Endothelial cell of umbilical vein (primary cell): ENCODE measurements around the gene TMEM266.

ENCODE experiments used
- CTCF ChIP-seq, 2 donors: IDR thresholded peaks; 1 replicate in 1 of 2; 2 replicates in 1 of 2; pipeline ENCODE4 v1.5.1; 2011; ENCODE audit warnings: low read length in 2 of 2, mild to moderate bottlenecking in 2 of 2, moderate library complexity in 2 of 2, control low read depth in 1 of 2, inconsistent platforms in 1 of 2, low read depth in 1 of 2; ENCODE audit not compliant: insufficient read depth in 1 of 2; ENCODE audit errors: extremely low read depth in 1 of 2
- EZH2 ChIP-seq: IDR thresholded peaks from 2 replicates; pipeline ENCODE4 v1.6.1; 2012; ENCODE audit warnings: borderline replicate concordance, low read depth, mild to moderate bottlenecking, moderate library complexity, low read length, inconsistent platforms; ENCODE audit not compliant: severe bottlenecking
- FOS ChIP-seq: IDR thresholded peaks from 2 replicates; pipeline ENCODE4 v1.6.1; 2011; ENCODE audit warnings: mild to moderate bottlenecking, low read length, moderate library complexity, borderline replicate concordance; ENCODE audit not compliant: insufficient read depth
- GATA2 ChIP-seq: IDR thresholded peaks from 2 replicates; pipeline ENCODE4 v1.7.0; 2011; ENCODE audit warnings: low read depth, mild to moderate bottlenecking, moderate library complexity, mixed read lengths, low read length; ENCODE audit not compliant: insufficient read length, insufficient read depth
- JUN ChIP-seq: IDR thresholded peaks from 2 replicates; pipeline ENCODE4 v1.6.1; 2011; ENCODE audit warnings: borderline replicate concordance, low read depth; ENCODE audit not compliant: insufficient read length, insufficient read depth
- MYC ChIP-seq: IDR thresholded peaks from one replicate; pipeline ENCODE4 v1.6.1; 2011; ENCODE audit warnings: mild to moderate bottlenecking, low read depth, low read length
- POLR2A ChIP-seq: IDR thresholded peaks from 2 replicates; pipeline ENCODE4 v1.6.1; 2012; ENCODE audit warnings: low read depth, mild to moderate bottlenecking, control low read depth, low read length
- POLR2AphosphoS5 ChIP-seq: IDR thresholded peaks from 2 replicates; pipeline ENCODE4 v1.6.1; 2012; ENCODE audit warnings: low read depth, mild to moderate bottlenecking, control low read depth, low read length, moderate library complexity; ENCODE audit not compliant: insufficient read depth
- TF ChIP-seq, protein P1 (sequence below): IDR thresholded peaks from 2 replicates; pipeline ENCODE4 v1.6.1; 2011; ENCODE audit not compliant: insufficient read depth, insufficient read length

DNA sequence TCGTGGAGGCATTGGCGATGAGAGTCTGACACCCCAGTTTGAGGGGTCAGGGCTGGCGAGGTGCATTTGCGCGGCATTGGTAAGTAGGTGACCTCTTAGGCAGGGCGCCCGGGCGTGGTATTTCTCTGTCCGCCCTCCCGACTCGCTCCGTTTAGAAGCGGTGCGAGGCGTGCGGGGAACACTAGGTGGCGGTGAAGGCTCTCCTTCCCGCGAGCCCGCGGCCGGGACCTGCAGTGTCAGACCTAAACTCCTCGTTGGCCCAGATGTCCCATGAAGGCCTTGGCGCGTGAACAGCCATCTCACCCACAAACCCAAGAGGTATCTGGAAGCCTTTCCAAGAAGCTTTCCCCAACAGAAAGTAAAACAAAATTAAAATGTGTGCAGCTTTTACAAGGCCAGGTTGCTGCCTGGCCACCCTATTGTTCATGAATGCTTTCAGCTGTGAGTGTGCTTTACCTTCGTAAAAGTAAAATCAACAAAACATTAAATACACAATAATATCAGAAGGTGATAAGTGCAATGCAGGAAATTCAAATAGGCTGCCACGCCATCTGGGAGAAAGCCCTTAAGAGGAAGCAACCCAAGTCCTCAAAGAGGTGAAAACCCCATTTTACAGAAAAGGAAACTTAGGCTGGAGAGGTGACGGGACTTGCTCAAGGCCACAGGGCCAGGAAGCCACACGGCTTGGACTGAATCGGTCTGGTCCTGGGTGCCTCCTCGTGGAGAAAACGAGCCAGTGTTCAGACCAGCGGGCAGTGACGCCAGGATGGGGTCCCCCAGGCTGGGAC is 131.2 kb downstream of the TMEM266 start:
- TF ChIP-seq POLR2A (no peak), CTCF (IDR thresholded peaks at IDR 0.05; ENCODE audit: extremely low read depth in 1 of 2, insufficient read depth in 1 of 2, low read depth in 1 of 2, low read length in 2 of 2) (peak; percentile 84 to 95), POLR2AphosphoS5 (no peak), EZH2 (no peak), MYC (no peak), JUN (no peak), GATA2 (no peak), FOS (no peak)
- TF ChIP-seq, protein P1, sequence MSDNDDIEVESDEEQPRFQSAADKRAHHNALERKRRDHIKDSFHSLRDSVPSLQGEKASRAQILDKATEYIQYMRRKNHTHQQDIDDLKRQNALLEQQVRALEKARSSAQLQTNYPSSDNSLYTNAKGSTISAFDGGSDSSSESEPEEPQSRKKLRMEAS, result no peak
